ENCODE data around the gene ITGB3.
"Not testable (repeated sequence)": the region's sequence is repeated elsewhere in the genome, so short reads cannot be mapped to it uniquely, and the experiment has no call there.

Gene ITGB3

GRCh38 chr17:47250855-47251254, 2.8 kb upstream of the ITGB3 start:
- DNase-seq = no peak

GRCh38 chr17:47251421-47251940, 2.1 kb upstream of the ITGB3 start:
- peak; percentile 34 for DNase-seq

DNA sequence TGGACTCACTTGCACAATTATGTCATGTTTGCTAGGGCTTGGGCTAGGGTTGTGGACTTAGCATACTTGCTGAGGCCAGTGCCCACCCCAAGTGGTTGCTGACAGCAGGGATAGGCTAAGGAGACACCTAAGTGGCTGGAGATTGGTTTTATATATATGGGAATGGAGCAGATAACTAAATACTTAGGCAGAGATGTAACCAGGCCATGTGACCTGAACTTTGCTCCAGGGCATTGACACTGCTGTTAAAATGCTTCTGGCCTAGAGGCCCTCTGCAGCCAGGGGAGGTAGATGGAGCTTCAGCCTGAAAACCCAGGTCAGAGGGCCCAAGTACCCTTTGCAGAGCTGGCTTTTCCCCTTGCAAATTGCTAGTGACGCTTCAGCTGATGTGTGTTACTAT, 1.4 kb upstream of the ITGB3 start:
- no peak for DNase-seq

GRCh38 chr17:47252766-47253512, 688 bp upstream of the ITGB3 start:
- DNase-seq = peak; percentile 43

GRCh38 chr17:47254403-47254943, 846 bp downstream of the ITGB3 start:
- DNase-seq = no peak

DNA sequence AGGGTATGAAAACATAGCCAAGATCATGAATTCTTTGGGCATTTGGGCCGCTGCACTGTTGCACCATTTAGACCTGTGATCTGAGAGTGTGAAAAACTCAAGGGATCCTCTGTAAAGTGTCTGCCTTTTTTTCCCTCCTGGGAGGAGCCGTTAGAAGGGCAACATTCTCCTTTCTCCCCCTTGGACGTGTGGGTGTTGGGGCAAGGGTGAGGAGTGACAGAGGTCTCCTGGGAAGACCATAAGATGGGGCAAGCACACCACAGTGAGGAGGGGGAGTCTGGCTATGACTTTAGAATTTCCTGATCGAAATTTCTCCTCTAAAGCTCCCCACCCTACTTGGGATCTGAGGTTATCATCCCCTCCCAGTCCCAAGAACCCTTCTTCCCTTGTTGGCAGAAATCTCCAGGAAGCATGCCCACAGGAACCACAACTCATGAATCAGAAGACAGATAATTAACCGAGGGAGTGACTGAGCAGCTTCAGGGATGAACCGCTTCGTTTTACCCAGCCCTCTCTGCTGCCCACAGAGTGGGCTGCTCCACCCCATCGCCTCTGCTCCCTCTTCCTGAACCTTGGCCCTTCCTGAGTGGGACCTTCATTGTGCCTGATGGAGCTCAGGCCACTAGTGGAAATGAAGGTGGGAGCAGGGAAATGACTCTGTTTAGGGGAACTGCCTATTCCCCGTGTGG, 4.2 kb downstream of the ITGB3 start:
- DNase-seq = peak; percentile 81

DNA sequence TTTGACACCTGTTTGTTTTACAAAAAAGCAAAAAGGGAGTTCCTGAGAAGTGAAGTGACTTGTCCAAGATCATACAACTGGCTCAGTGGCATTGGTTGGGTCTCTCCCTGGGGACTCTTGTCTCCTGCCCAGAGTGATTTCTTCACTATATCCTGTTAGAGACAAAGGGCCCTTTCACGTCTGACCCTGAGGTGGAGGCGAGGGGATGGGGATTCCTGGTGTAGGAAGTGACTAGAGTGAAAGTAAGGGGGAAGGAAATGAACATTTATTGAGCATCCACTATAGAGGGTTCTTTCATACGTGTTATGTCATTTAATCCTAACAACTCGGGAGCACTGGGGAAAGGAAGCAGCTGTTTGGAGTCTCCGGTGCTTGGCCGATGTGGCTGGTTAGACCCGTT, 9.0 kb downstream of the ITGB3 start:
- no peak for DNase-seq

DNA sequence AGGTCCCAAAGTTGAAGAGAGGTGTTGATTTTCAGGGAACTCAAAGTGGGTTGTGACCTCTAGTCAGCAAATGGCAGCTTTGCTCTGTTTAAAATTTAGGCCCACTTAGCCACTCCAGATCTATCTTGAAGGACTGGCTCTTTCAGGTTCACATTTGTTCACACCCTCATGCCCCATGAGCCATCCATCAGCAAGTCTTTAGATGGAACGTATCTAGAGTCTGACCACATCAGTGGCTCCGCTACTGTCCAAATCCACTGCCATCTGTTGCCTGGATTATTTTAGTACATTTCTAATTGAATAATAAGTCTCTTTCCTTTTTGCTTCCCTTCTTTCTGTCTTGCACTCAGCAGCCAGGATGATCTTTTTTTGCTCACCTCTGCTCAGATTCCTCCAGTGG, 10.5 kb downstream of the ITGB3 start:
- DNase-seq = no peak

DNA sequence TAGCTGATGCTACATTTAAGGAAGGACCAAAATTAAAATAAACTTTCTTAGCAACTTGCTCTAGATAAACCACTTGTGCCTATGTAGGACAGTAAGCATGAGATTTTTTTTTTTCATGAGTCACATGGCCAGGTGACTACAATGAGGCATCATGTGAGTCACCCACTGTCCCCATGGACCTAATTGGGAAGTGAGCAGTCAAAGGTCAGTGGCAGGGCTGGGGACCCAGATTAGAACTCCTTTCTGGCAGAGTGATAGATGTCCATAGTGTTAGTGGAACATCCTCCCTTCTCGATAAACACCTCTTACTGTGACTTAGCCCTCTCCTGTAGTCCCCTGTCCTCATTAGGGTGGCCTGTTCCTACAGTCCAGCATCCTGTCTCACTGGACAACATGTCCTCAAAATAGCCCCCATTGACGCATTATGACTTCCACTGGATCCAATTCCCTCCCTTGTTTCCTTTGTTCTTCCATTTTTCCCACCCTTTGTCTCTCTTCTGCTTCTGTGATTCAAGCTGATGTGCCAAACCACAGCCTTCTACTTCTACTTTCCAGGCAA, 12.4 kb downstream of the ITGB3 start:
- no peak for DNase-seq

DNA sequence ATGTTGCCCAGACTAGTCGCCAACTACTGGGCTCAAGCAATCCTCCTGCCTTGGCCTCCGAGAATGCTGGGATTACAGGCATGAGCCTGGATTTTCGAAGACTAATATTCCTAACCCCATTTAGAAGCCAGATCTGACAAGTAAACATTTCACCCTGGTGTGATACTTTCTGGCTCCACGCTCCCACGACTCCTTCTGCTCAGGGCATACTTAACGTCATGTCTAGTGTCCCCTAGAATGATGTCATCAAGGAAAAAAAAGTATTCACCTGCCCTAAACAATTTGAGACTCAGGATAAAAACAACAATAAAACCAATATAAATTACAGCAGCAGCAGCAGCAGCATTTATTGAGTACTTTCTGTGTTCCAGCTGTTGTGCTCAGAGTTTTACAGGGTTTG, 13.2 kb downstream of the ITGB3 start:
- no peak for DNase-seq

- no peak for DNase-seq
These were observed 13.8 kb downstream of the ITGB3 start for GRCh38 chr17:47267354-47267828.

DNA sequence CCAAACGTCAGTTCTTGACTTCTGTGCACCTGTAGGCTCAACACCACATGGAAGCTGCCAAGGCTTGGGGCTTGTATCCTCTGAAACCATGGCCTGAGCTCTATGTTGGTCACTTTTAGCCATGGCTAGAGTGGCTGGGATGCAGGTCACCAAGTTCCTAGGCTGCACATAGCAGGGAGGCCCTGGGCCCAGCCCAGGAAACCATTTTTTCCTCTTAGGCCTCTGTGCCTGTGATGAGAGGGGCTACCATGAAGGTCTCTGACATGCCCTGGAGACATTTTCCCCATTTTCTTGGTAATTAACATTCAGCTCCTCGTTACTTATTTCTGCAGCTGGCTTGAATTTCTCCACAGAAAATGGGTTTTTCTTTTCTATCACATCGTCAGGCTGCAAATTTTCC, 15.3 kb downstream of the ITGB3 start:
- not testable (repeated sequence) for DNase-seq

GRCh38 chr17:47269561-47270280, 16.1 kb downstream of the ITGB3 start:
- DNase-seq = not testable (repeated sequence)

DNA sequence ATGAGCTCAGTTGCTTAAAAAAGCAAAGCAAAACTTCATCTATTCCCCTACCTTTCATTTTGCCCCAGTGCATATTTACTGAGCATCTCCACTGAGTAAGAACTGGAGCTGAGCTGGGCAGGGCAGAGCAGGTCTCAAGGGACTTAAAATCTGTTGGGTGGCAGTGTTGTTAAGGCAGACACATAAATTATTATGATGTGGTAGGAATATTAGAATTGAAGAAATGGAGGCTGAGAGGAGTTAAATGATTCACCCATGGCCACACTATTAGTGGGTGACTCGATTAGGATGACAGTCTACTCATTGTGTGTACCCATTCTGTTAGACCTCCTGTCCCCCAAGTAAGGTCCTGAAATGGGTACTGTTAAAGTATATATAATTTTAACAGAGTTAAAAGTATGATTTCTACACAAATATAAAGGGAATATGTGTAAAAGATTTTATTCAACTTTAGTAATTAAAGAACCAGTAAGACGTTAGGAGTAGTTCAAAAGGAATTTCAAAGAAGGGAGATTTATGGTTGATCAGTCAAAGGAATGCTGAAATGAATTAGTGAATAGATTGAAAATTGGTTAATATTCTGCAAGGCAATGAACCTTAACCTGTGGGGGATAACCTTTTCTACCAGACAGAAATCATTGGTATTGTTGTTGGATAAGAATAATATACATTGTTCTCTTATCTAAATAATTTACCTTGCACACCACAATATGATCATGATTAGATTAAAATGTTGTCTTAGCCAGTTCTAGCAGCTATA, 17.5 kb downstream of the ITGB3 start:
- DNase-seq = no peak

DNA sequence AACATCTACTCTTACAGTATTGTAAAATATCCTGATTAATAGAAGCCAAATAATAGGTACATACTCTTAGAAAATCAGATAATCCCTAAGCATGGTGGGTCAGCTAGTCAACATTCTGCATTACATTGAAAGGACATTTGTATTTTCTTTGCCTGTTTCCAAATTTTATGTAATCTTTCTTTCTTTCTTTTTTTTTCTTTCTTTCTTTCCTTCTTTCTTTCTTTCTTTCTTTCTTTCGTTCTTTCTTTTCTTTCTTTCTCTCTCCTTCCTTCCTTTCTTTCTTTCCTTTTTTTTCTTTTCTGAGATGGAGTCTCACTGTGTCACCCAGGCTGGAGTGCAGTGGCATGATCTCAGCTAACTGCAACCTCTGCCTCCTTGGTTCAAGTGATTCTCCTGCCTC, 18.9 kb downstream of the ITGB3 start:
- DNase-seq = no peak

GRCh38 chr17:47273245-47273644, 19.6 kb downstream of the ITGB3 start:
- DNase-seq = no peak

- no peak for DNase-seq
These were observed 20.9 kb downstream of the ITGB3 start for GRCh38 chr17:47274319-47275069.

GRCh38 chr17:47275245-47275984, 21.8 kb downstream of the ITGB3 start:
- DNase-seq = no peak

DNA sequence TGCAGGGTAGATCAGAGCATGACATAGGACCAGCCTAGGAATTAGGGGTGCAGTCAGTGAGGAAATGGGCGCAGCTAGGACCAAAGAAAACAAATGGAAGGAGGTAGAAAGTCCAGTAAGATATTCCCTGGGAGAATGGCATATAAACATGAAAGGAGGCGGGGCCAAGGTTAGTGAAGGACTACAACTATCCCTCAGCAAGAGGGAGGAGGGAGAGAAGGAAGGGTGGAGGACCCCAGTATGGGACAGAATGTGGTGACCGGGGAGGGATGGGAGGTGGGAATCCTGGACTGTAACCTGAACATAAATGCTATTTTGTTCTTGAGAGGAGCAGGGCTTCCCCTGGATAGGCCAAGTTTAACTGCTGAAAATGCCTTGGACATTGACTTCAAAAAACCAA, 22.8 kb downstream of the ITGB3 start:
- no peak for DNase-seq

GRCh38 chr17:47276868-47277267, 23.2 kb downstream of the ITGB3 start:
- DNase-seq = no peak

GRCh38 chr17:47277921-47278320, 24.3 kb downstream of the ITGB3 start:
- DNase-seq = no peak

Measured in hematopoietic multipotent progenitor cell treated with erythropoietin and hydrocortisone succinate and interleukin-3 and kit ligand, for 4 days (in vitro differentiated cells).